ENCODE data around the gene RNF150.

DNA sequence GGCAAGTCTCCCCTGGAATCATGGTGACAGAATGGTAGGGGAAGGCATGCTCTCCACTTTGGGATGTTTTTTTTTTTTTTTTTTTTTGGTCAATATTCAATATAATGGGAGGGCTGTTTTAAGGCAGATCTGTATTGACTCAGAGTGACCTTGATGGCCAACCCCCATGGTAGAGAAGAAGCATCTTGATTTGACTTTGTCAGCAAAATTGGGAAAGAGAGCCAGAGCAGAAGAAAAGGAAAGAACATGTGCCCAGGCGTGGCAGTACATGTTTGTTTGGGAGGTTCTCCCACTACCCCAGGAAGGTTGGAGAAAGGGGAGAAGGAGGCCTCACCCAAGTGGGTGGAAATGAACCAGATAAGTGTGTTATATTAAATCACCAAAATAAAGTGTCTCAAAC is 314.8 kb downstream of the RNF150 start:
- TF ChIP-seq, protein P1, sequence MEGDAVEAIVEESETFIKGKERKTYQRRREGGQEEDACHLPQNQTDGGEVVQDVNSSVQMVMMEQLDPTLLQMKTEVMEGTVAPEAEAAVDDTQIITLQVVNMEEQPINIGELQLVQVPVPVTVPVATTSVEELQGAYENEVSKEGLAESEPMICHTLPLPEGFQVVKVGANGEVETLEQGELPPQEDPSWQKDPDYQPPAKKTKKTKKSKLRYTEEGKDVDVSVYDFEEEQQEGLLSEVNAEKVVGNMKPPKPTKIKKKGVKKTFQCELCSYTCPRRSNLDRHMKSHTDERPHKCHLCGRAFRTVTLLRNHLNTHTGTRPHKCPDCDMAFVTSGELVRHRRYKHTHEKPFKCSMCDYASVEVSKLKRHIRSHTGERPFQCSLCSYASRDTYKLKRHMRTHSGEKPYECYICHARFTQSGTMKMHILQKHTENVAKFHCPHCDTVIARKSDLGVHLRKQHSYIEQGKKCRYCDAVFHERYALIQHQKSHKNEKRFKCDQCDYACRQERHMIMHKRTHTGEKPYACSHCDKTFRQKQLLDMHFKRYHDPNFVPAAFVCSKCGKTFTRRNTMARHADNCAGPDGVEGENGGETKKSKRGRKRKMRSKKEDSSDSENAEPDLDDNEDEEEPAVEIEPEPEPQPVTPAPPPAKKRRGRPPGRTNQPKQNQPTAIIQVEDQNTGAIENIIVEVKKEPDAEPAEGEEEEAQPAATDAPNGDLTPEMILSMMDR (IDR thresholded peaks at IDR 0.05 in 4 of 5, conservative IDR thresholded peaks at IDR 0.05 in 1 of 5) = no peak
- TF ChIP-seq POLR2A (IDR thresholded peaks at IDR 0.05) = no peak
